Ishikawa (cell line): Measurements from ENCODE around the gene NEO1.

Source experiments
- CEBPB ChIP-seq: IDR thresholded peaks from 2 replicates; pipeline ENCODE4 v1.6.1; 2012
- CREB1 ChIP-seq: IDR thresholded peaks from 2 replicates; pipeline ENCODE4 v1.6.1; 2012; ENCODE audit warnings: low read depth
- EGR1 ChIP-seq: IDR thresholded peaks from 2 replicates; pipeline ENCODE4 v1.6.1; 2012
- EP300 ChIP-seq: IDR thresholded peaks from 2 replicates; pipeline ENCODE4 v1.6.1; 2012; ENCODE audit warnings: borderline replicate concordance
- FOXM1 ChIP-seq: IDR thresholded peaks from 2 replicates; pipeline ENCODE4 v1.6.1; 2012; ENCODE audit warnings: low read depth, borderline replicate concordance
- MAX ChIP-seq: IDR thresholded peaks from 2 replicates; pipeline ENCODE4 v1.6.1; 2012
- NFIC ChIP-seq: IDR thresholded peaks from 2 replicates; pipeline ENCODE4 v1.6.1; 2012
- RAD21 ChIP-seq: IDR thresholded peaks from 2 replicates; pipeline ENCODE4 v1.6.1; 2012; ENCODE audit warnings: low read depth
- REST ChIP-seq: IDR thresholded peaks from 2 replicates; pipeline ENCODE4 v1.6.1; 2012; ENCODE audit warnings: low read depth, mild to moderate bottlenecking
- TAF1 ChIP-seq: IDR thresholded peaks from 2 replicates; pipeline ENCODE4 v1.6.1; 2012; ENCODE audit warnings: low read depth, mild to moderate bottlenecking
- TCF12 ChIP-seq: IDR thresholded peaks from 2 replicates; pipeline ENCODE4 v1.6.1; 2012; ENCODE audit warnings: low read depth
- TEAD4 ChIP-seq: IDR thresholded peaks from 2 replicates; pipeline ENCODE4 v1.6.1; 2012
- USF1 ChIP-seq: IDR thresholded peaks from 2 replicates; pipeline ENCODE4 v1.6.1; 2012
- YY1 ChIP-seq: IDR thresholded peaks from 2 replicates; pipeline ENCODE4 v1.6.1; 2012; ENCODE audit warnings: low read depth
- ZBTB7A ChIP-seq: IDR thresholded peaks from 2 replicates; pipeline ENCODE4 v1.6.1; 2012; ENCODE audit warnings: low read depth

The NEO1 gene

GRCh38 chr15:73072894-73073293, 20.6 kb downstream of the NEO1 start:
- TF ChIP-seq YY1 (no peak), EP300 (no peak), TAF1 (no peak), MAX (no peak), REST (no peak)

GRCh38 chr15:73074241-73074640, 22.0 kb downstream of the NEO1 start:
- TF ChIP-seq NFIC (no peak), FOXM1 (no peak), EP300 (no peak), TAF1 (no peak), YY1 (no peak), USF1 (no peak), EGR1 (no peak), RAD21 (no peak), MAX (no peak), TCF12 (no peak), REST (no peak), TEAD4 (no peak)

GRCh38 chr15:73075160-73075859, 23.0 kb downstream of the NEO1 start:
- no peak for TF ChIP-seq CREB1
- TF ChIP-seq CEBPB: no peak
- TF ChIP-seq TAF1: no peak
- TF ChIP-seq TCF12: no peak
- TF ChIP-seq FOXM1: no peak
- TF ChIP-seq REST: no peak
- TF ChIP-seq EGR1: no peak
- TF ChIP-seq USF1: no peak
- TF ChIP-seq RAD21: no peak
- TF ChIP-seq EP300: no peak
- TF ChIP-seq YY1: no peak
- no peak for TF ChIP-seq ZBTB7A
- TF ChIP-seq TEAD4: no peak
- TF ChIP-seq MAX: no peak
- TF ChIP-seq NFIC: no peak

- no peak for TF ChIP-seq CEBPB
- TF ChIP-seq NFIC: no peak
- TF ChIP-seq ZBTB7A: no peak
- TF ChIP-seq REST: no peak
- TF ChIP-seq MAX: no peak
- TF ChIP-seq TAF1: no peak
- TF ChIP-seq EP300: no peak
- TF ChIP-seq TEAD4: no peak
- TF ChIP-seq YY1: no peak
- no peak for TF ChIP-seq USF1
Observed at GRCh38 chr15:73078291-73078690, 26.0 kb downstream of the NEO1 start.
